Breast epithelium (tissue), 3 donors: ENCODE results near the gene PFKFB3.
A peak's percentile ranks its signal among the peaks of the same experiment; 100 is the strongest.

Source experiments
- POLR2A ChIP-seq: fragments of 450-650 bp; IDR thresholded peaks from one replicate; pipeline ENCODE4 v1.6.1; 2016; ENCODE audit warnings: antibody characterized with exemption, mild to moderate bottlenecking, moderate library complexity
- POLR2AphosphoS5 ChIP-seq, 3 donors: sonication (generic); formaldehyde crosslinking; IDR thresholded peaks; one replicate each; pipeline ENCODE4 v1.6.1; 2017; ENCODE audit warnings: antibody characterized with exemption in 3 of 3
- TF ChIP-seq, protein P1 (sequence below), 3 donors: fragments of 450-650 bp; IDR thresholded peaks; one replicate each; pipeline ENCODE4 v1.5.1; 2016 to 2017; ENCODE audit warnings: antibody characterized with exemption in 3 of 3, mild to moderate bottlenecking in 3 of 3, moderate library complexity in 3 of 3

DNA sequence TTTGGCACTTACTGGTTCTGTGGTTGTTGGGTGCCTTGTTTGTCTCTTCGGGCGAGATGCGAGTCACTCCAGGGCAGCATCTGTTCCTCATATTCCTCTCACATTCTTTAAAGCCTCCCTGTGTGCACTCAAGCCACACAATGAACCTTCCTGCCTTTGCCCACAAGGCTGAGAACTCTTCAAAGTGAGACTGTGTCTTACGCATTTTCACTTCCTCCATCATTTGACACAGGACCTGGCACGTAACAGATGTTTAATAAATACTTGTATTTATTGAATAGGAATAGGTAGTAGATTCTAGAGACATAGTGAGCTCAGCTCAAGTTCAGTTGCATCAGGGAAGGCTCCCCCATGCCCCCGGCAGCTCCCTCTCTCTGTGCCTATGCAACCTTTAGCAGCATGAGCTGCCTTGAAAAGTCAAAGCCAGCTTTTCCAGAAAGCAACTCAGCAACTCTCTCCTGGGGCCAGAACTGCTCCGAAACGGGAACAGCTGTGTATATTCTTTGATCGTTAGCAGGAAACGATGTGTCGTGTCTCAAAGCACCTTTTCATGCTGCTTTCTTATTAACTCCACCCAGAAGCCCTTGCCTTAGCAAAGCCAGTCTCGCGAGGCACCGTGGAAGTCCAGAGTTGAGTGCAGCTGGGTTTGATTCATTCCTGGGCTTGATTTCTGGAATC, 97.5 kb downstream of the PFKFB3 start:
- TF ChIP-seq, protein P1, sequence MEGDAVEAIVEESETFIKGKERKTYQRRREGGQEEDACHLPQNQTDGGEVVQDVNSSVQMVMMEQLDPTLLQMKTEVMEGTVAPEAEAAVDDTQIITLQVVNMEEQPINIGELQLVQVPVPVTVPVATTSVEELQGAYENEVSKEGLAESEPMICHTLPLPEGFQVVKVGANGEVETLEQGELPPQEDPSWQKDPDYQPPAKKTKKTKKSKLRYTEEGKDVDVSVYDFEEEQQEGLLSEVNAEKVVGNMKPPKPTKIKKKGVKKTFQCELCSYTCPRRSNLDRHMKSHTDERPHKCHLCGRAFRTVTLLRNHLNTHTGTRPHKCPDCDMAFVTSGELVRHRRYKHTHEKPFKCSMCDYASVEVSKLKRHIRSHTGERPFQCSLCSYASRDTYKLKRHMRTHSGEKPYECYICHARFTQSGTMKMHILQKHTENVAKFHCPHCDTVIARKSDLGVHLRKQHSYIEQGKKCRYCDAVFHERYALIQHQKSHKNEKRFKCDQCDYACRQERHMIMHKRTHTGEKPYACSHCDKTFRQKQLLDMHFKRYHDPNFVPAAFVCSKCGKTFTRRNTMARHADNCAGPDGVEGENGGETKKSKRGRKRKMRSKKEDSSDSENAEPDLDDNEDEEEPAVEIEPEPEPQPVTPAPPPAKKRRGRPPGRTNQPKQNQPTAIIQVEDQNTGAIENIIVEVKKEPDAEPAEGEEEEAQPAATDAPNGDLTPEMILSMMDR (IDR thresholded peaks at IDR 0.05), result no peak
- peak in 1 of 3 donors; percentile 22 for TF ChIP-seq POLR2AphosphoS5 (IDR thresholded peaks at IDR 0.05)
- TF ChIP-seq POLR2A, result no peak
